T-helper 2 cell treated with Interferon-gamma antibody and Interleukin-4, amounts not matched to agents 100 ng/mL and 5 ng/mL, for 36 hours (primary cell): ENCODE results near the gene REXO1. TPM values are rescaled to one million over a fixed set of nuclear protein-coding genes. Genes with fewer than 3 reads are reported as not detected.

Experiments used
- intact Hi-C: fragments of 100-400 bp; cut with micrococcal nuclease; formaldehyde crosslinking; loops from one replicate; pipeline ENCODE4 v1.15.1; 2023
- total RNA-seq: library from RNA; stranded (reverse); gene quantifications from 2 replicates; pipeline ENCODE4 v1.2.3, GENCODE V29; 2022

The REXO1 gene
- total RNA-seq, 1 donor from 2014 or later = 54.1 TPM

- intact Hi-C loops = no loop called here
Measured at GRCh38 chr19:1832046-1832663, 16.1 kb downstream of the REXO1 start.

- intact Hi-C loops = no loop called here
Measured at GRCh38 chr19:1830978-1831377, 17.3 kb downstream of the REXO1 start.

GRCh38 chr19:1830568-1830967 is 17.7 kb downstream of the REXO1 start:
- intact Hi-C loops = no loop called here

GRCh38 chr19:1829958-1830357 is 18.3 kb downstream of the REXO1 start:
- intact Hi-C loops = no loop called here

- intact Hi-C loops = no loop called here
Measured at GRCh38 chr19:1828279-1829238, 19.7 kb downstream of the REXO1 start.

- intact Hi-C loops = no loop called here
Measured at GRCh38 chr19:1827566-1828278, 20.6 kb downstream of the REXO1 start.

- intact Hi-C loops = no loop called here
Measured at GRCh38 chr19:1826557-1827521, 21.4 kb downstream of the REXO1 start.

GRCh38 chr19:1825909-1826556 is 22.2 kb downstream of the REXO1 start:
- intact Hi-C loops = no loop called here

GRCh38 chr19:1824252-1824622 is 24.0 kb downstream of the REXO1 start:
- intact Hi-C loops = no loop called here

GRCh38 chr19:1823539-1824251 is 24.6 kb downstream of the REXO1 start:
- intact Hi-C loops = no loop called here

- intact Hi-C loops = no loop called here
Measured at GRCh38 chr19:1823020-1823419, 25.3 kb downstream of the REXO1 start.

GRCh38 chr19:1822210-1822609 is 26.1 kb downstream of the REXO1 start:
- intact Hi-C loops = no loop called here

GRCh38 chr19:1819341-1820255 is 28.7 kb downstream of the REXO1 start:
- intact Hi-C loops = no loop called here

GRCh38 chr19:1818549-1819195 is 29.6 kb downstream of the REXO1 start:
- intact Hi-C loops = no loop called here

- intact Hi-C loops = no loop called here
Measured at GRCh38 chr19:1817553-1818179, 30.6 kb downstream of the REXO1 start.

GRCh38 chr19:1816530-1817298 is 31.6 kb downstream of the REXO1 start:
- intact Hi-C loops = no loop called here
